K562 (cell line): ENCODE measurements around the gene AUNIP. TPM values are rescaled to one million over a fixed set of nuclear protein-coding genes. Genes with fewer than 3 reads are reported as not detected.

ENCODE experiments used
- ATAC-seq: fragments of 200-7000 bp; cut with Tn5 transposase; 3 replicates; pipeline ENCODE4 v1.9.1; 2020; ENCODE audit warnings: moderate library complexity
- BruUV-seq: library from RNA; stranded (reverse); fragments of 400-500 nt; replicated peaks from 2 replicates; lab custom pipeline; 2021; lab: Mats Ljungman, UMichigan
- CTCF ChIA-PET: fragments of 300-600 bp; formaldehyde crosslinking; extraction: SDS; loops from one replicate; lab custom pipeline; 2021; ENCODE audit warnings: low intra/inter-chr PET ratio; lab: Yijun Ruan, JAX
- POLR2A ChIA-PET: fragments of 300-600, 350-650 bp; sonication (Branson Sonifier 250); formaldehyde crosslinking; extraction: SDS; loops from one replicate; lab custom pipeline; 2021; ENCODE audit warnings: antibody characterized with exemption, inconsistent platforms; lab: Yijun Ruan, JAX
- DNase-seq, 4 experiments: peaks; one replicate each; pipeline versions ENCODE4 v3.0.0 to v3.0.0-alpha.2; 2011 to 2018; ENCODE audit warnings: low spot score in 3 of 4, mixed read lengths in 3 of 4; ENCODE audit errors: extremely low read depth in 1 of 4
- FAIRE-seq: peaks from 2 replicates; lab custom pipeline; 2011; peaks lifted over from hg19 to GRCh38; lab: Jason Lieb, UNC
- H2AFZ ChIP-seq: 2 replicates; pipeline ENCODE4 v1.6.0; 2011; ENCODE audit warnings: low read depth, low read length, control low read depth, inconsistent platforms
- H3K27ac ChIP-seq: fragments of 200-600 bp; 3 replicates; pipeline ENCODE4 v1.8.0; 2011; ENCODE audit warnings: low read depth, mild to moderate bottlenecking, control low read depth, inconsistent platforms, low read length, moderate library complexity, mixed read lengths; ENCODE audit errors: extremely low read depth
- H3K27me3 ChIP-seq, 2 experiments: fragments of 300-600 bp in 1 of 2; 2 replicates in 1 of 2; 3 replicates in 1 of 2; pipeline versions ENCODE4 v1.6.0 to v1.8.0; 2011; ENCODE audit warnings: inconsistent platforms in 2 of 2, low read length in 2 of 2, mild to moderate bottlenecking in 1 of 2, mixed read lengths in 1 of 2, moderate library complexity in 1 of 2; ENCODE audit not compliant: control insufficient read depth in 2 of 2, insufficient read depth in 2 of 2
- H3K36me3 ChIP-seq: fragments of 300-600 bp; 3 replicates; pipeline ENCODE4 v1.8.0; 2011; ENCODE audit warnings: mild to moderate bottlenecking, low read length, inconsistent platforms; ENCODE audit not compliant: control insufficient read depth, insufficient read depth
- H3K4me1 ChIP-seq, 2 experiments: fragments of 200-600 bp in 1 of 2; replicated peaks in 1 of 2; 2 replicates in 1 of 2; 3 replicates in 1 of 2; pipeline versions ENCODE4 v1.5.1 to v1.8.0; 2011; ENCODE audit warnings: inconsistent platforms in 2 of 2, low read length in 2 of 2, mild to moderate bottlenecking in 1 of 2, mixed read lengths in 1 of 2, moderate library complexity in 1 of 2; ENCODE audit not compliant: control insufficient read depth in 2 of 2, insufficient read depth in 2 of 2
- H3K4me2 ChIP-seq: 2 replicates; pipeline ENCODE4 v1.6.1; 2011; ENCODE audit warnings: low read length, control low read depth, inconsistent platforms, mixed read lengths; ENCODE audit not compliant: insufficient read depth
- H3K4me3 ChIP-seq: fragments of 200-600 bp; sonication (generic), shearing (Covaris generic); 2 replicates; pipeline ENCODE4 v1.5.1; 2016; ENCODE audit warnings: control low read depth, inconsistent platforms
- H3K79me2 ChIP-seq: fragments of 200-600 bp; 3 replicates; pipeline ENCODE4 v1.8.0; 2011; ENCODE audit warnings: low read length, inconsistent platforms; ENCODE audit not compliant: control insufficient read depth, insufficient read depth
- H3K9ac ChIP-seq, 2 experiments: 2 replicates each; pipeline versions ENCODE4 v1.6.0 to v1.6.1; 2011; ENCODE audit warnings: low read depth in 2 of 2, low read length in 2 of 2, control low read depth in 1 of 2, inconsistent platforms in 1 of 2, mild to moderate bottlenecking in 1 of 2, mixed read lengths in 1 of 2; ENCODE audit not compliant: insufficient read depth in 1 of 2
- H3K9me1 ChIP-seq: one replicate; pipeline ENCODE4 v1.6.0; 2011; ENCODE audit warnings: inconsistent platforms, mild to moderate bottlenecking, low read length, moderate library complexity; ENCODE audit not compliant: control insufficient read depth, insufficient read depth
- H3K9me3 ChIP-seq: replicated peaks from 2 replicates; pipeline ENCODE4 v1.5.1; 2011; ENCODE audit warnings: low read depth, low read length, inconsistent platforms; ENCODE audit not compliant: control insufficient read depth, insufficient read depth
- H4K20me1 ChIP-seq: replicated peaks from 2 replicates; pipeline ENCODE4 v1.6.1; 2011; ENCODE audit warnings: low read length, inconsistent platforms, mixed read lengths; ENCODE audit not compliant: control insufficient read depth, insufficient read depth
- HDAC3 ChIP-seq: fragments of 450-650 bp; IDR thresholded peaks from 2 replicates; pipeline ENCODE4 v1.6.1; 2018; ENCODE audit warnings: borderline replicate concordance, mild to moderate bottlenecking, moderate library complexity; ENCODE audit not compliant: partially characterized antibody
- HINFP ChIP-seq: fragments of 450-650 bp; conservative IDR thresholded peaks from 2 replicates; pipeline ENCODE4 v1.6.1; 2016; ENCODE audit warnings: missing genetic modification characterization, low read depth, mild to moderate bottlenecking, control low read depth, missing compliant biosample characterization
- HMGN3 ChIP-seq: IDR thresholded peaks from 2 replicates; pipeline ENCODE4 v1.6.1; 2011; ENCODE audit warnings: borderline replicate concordance, low read depth, mild to moderate bottlenecking, mixed read lengths, low read length; ENCODE audit not compliant: insufficient read length; ENCODE audit errors: extremely low read depth
- IRF9 ChIP-seq: fragments of 450-650 bp; IDR thresholded peaks from 2 replicates; pipeline ENCODE4 v1.6.1; 2016; ENCODE audit warnings: missing biosample characterization, missing genetic modification characterization
- NR1H2 ChIP-seq: sonication (generic); formaldehyde crosslinking; IDR thresholded peaks from 2 replicates; pipeline ENCODE4 v1.4.0; 2020; ENCODE audit warnings: mild to moderate bottlenecking, missing genetic modification reagents
- POLR2G ChIP-seq: fragments of 200-400 bp; formaldehyde crosslinking; IDR thresholded peaks from 2 replicates; pipeline ENCODE4 v1.6.1; 2017; ENCODE audit warnings: low read depth, mild to moderate bottlenecking, antibody characterized with exemption, low read length, moderate library complexity
- TARDBP ChIP-seq: fragments of 450-650 bp; IDR thresholded peaks from 2 replicates; pipeline ENCODE4 v1.6.1; 2016
- ZBTB8A ChIP-seq: fragments of 450-650 bp; IDR thresholded peaks from 2 replicates; pipeline ENCODE4 v1.6.1; 2018; ENCODE audit warnings: mild to moderate bottlenecking, moderate library complexity; ENCODE audit not compliant: partially characterized antibody
- ZNF408 ChIP-seq: fragments of 250-450 bp; sonication (Bioruptor Pico); IDR thresholded peaks from 2 replicates; pipeline ENCODE4 v1.4.0; 2020; ENCODE audit warnings: low read depth, mild to moderate bottlenecking, moderate library complexity
- WGBS: fragments of 100-300 bp; shearing (Covaris generic); methylation state at CpG from one replicate; pipeline ENCODE4 v1.1.6; 2016; ENCODE audit warnings: low coverage, mixed read lengths; ENCODE audit not compliant: insufficient coverage; ENCODE audit errors: missing lambda C conversion rate; 5-methylcytosine and 5-hydroxymethylcytosine counted together
- in situ Hi-C: fragments of 300-500 bp; cut with MboI; formaldehyde crosslinking; loops from 4 replicates; pipeline ENCODE4 v1.15.0; 2018; ENCODE audit warnings: inconsistent platforms, mixed read lengths
- intact Hi-C: fragments of 100-400 bp; cut with micrococcal nuclease; formaldehyde crosslinking; loops from 2 replicates; pipeline ENCODE4 v1.14.2; 2022
- polyA plus RNA-seq, 8 experiments: library from polyadenylated mRNA; depleted of rRNA in 4 of 8; stranded (reverse) in 5 of 8; unstranded in 3 of 8; fragments of >200 nt; fragmentation: Nextera tagmentation in 2 of 8; fragmentation: Illumina TruSeq in 1 of 8; extraction: Ambion mirVana in 2 of 8; extraction: Trizol in 1 of 8; gene quantifications; 2 replicates each; pipeline versions ENCODE4 v1.2.1 to v1.2.3, GENCODE V29; 2011 to 2014; ENCODE audit warnings: inconsistent platforms in 1 of 8, missing spikeins in 1 of 8
- total RNA-seq, 7 experiments: library from RNA; depleted of rRNA in 6 of 7; stranded (reverse); fragments of >200 nt in 6 of 7; fragmentation: Illumina TruSeq in 2 of 7; extraction: Trizol in 2 of 7; gene quantifications; 2 replicates each; pipeline versions ENCODE4 v1.2.1 to v1.2.3, GENCODE V29; 2011 to 2021; ENCODE audit warnings: low replicate concordance in 1 of 7

The AUNIP gene
- total and polyA plus RNA-seq, 9 of the 15 experiments (the other 6 are each of a cell fraction or from before 2014, with no cell fraction given): 12.1 to 53.8 (median 47.1) TPM

GRCh38 chr1:25808481-25809244 is 50.6 kb downstream of the AUNIP start:
- POLR2A ChIA-PET: interaction anchor here (0.5 to 2.2 kb wide), 6 partner anchors 10 to 561 kb away, joined by 3 to 12 read pairs (median 3); partner anchors contain the start of genes MTFR1L and RSRP1
- ATAC-seq (no peak), FAIRE-seq (no peak), DNase-seq (no peak)
- H3K27me3 ChIP-seq: no peaks in the 10 kb centered on the region
- no peaks in the 10 kb centered on the region for H3K9me1 ChIP-seq
- no peak overlapping the region for H2AFZ ChIP-seq
- peaks cover 4% of the 10 kb centered on the region; the same call in 1 of the 2 replicates for H4K20me1 ChIP-seq
- CTCF ChIA-PET: no interaction called here
- TF ChIP-seq HMGN3 (no peak), HDAC3 (no peak), ZNF408 (no peak), IRF9 (no peak), TARDBP (no peak), HINFP (no peak), POLR2G (peak; percentile 13; the same call in 1 of the 2 replicates), NR1H2 (CRISPR knock-in tag) (no peak), ZBTB8A (no peak)
- H3K9ac ChIP-seq: 0 out of 4 replicates have a peak overlapping the region, but pooled peaks of 1 of the 2 experiments have one; percentile 20
- 83% methylated on average over 28 of the region's 34 CpGs for WGBS
- no TSS peak for BruUV-seq
- in situ Hi-C loops (no loop called here), intact Hi-C loops (no loop called here)
- peaks cover 2 to 44% of the 10 kb centered on the region in 2 experiments; a peak in 3 of 5 replicates for H3K4me1 ChIP-seq
- H3K79me2 ChIP-seq: no peaks in the 10 kb centered on the region
- no peaks in the 10 kb centered on the region for H3K36me3 ChIP-seq
- no peaks in the 10 kb centered on the region for H3K9me3 ChIP-seq
- H3K27ac ChIP-seq: no peak overlapping the region
- H3K4me2 ChIP-seq: no peak overlapping the region
- no peak overlapping the region for H3K4me3 ChIP-seq
